Stimulated activated CD8-positive, alpha-beta memory T cell treated with anti-CD3 and anti-CD28 coated beads, Interleukin-12 subunit alpha, Interleukin-12 subunit beta, amount 100 ng/mL, for 1 hour (primary cell): ENCODE results near the gene GPR17.

ENCODE experiments used
- DNase-seq: peaks from one replicate; pipeline ENCODE4 v3.0.0-alpha.2; 2020; ENCODE audit warnings: low read depth

GPR17 gene

GRCh38 chr2:127630096-127630863 is 15.7 kb upstream of the GPR17 start:
- no peak for DNase-seq

- no peak for DNase-seq
Observed at GRCh38 chr2:127630864-127631540, 15.0 kb upstream of the GPR17 start.

- no peak for DNase-seq
Observed at GRCh38 chr2:127631541-127631996, 14.4 kb upstream of the GPR17 start.

GRCh38 chr2:127631997-127632581 is 13.9 kb upstream of the GPR17 start:
- DNase-seq, result no peak

GRCh38 chr2:127632592-127633489 is 13.1 kb upstream of the GPR17 start:
- DNase-seq, result no peak

- DNase-seq, result no peak
Observed at GRCh38 chr2:127633556-127634065, 12.3 kb upstream of the GPR17 start.

- DNase-seq, result no peak
Observed at GRCh38 chr2:127634066-127634617, 11.8 kb upstream of the GPR17 start.

GRCh38 chr2:127634626-127635379 is 11.2 kb upstream of the GPR17 start:
- DNase-seq, result no peak

GRCh38 chr2:127635380-127636237 is 10.3 kb upstream of the GPR17 start:
- no peak for DNase-seq

GRCh38 chr2:127636248-127637235 is 9.4 kb upstream of the GPR17 start:
- no peak for DNase-seq

GRCh38 chr2:127637236-127637630 is 8.7 kb upstream of the GPR17 start:
- DNase-seq, result no peak

GRCh38 chr2:127637725-127638252 is 8.2 kb upstream of the GPR17 start:
- no peak for DNase-seq

- no peak for DNase-seq
Observed at GRCh38 chr2:127638361-127639110, 7.4 kb upstream of the GPR17 start.

- no peak for DNase-seq
Observed at GRCh38 chr2:127639111-127639474, 6.9 kb upstream of the GPR17 start.

- no peak for DNase-seq
Observed at GRCh38 chr2:127640082-127641072, 5.6 kb upstream of the GPR17 start.

GRCh38 chr2:127641133-127641532 is 4.8 kb upstream of the GPR17 start:
- no peak for DNase-seq
